ENCODE measurements around the gene PIAS4. TPM values are rescaled to one million over a fixed set of nuclear protein-coding genes. Genes with fewer than 3 reads are reported as not detected.

PIAS4 gene
- total RNA-seq, 1 donor from 2014 or later: 29.7 TPM

- DNase-seq (ENCODE audit: low spot score): no peak
- peaks cover 12% of the 10 kb centered on the region for H3K36me3 Mint-ChIP-seq (ENCODE audit: low read depth)
- H3K9me3 Mint-ChIP-seq (ENCODE audit: low read depth): no peaks in the 10 kb centered on the region
- peak overlapping the region; percentile 88 for H3K4me3 Mint-ChIP-seq (ENCODE audit: unreplicated experiment)
- peak overlapping the region; percentile 96 for H3K27ac Mint-ChIP-seq (ENCODE audit: unreplicated experiment)
- no peaks in the 10 kb centered on the region for H3K27me3 Mint-ChIP-seq (ENCODE audit: low read depth)
- H3K4me1 Mint-ChIP-seq (ENCODE audit: low read depth): peaks cover 47% of the 10 kb centered on the region
- peak; percentile 66 for TF ChIP-seq CTCF (IDR thresholded peaks at IDR 0.05)
Observed at GRCh38 chr19:3969435-3970312, 37.9 kb upstream of the PIAS4 start.

GRCh38 chr19:3970313-3970807 lies 37.2 kb upstream of the PIAS4 start:
- Mint-ChIP-seq H3K27me3 (ENCODE audit: low read depth) (no peaks in the 10 kb centered on the region), H3K27ac (ENCODE audit: unreplicated experiment) (peak overlapping the region; percentile 96), H3K36me3 (ENCODE audit: low read depth) (peaks cover 12% of the 10 kb centered on the region), H3K9me3 (ENCODE audit: low read depth) (no peaks in the 10 kb centered on the region), H3K4me3 (ENCODE audit: unreplicated experiment) (peak overlapping the region; percentile 88), H3K4me1 (ENCODE audit: low read depth) (peaks cover 44% of the 10 kb centered on the region)
- no peak for DNase-seq (ENCODE audit: low spot score)
- TF ChIP-seq CTCF (IDR thresholded peaks at IDR 0.05): no peak

GRCh38 chr19:3970808-3971598 lies 36.5 kb upstream of the PIAS4 start, which contains the start of gene DAPK3:
DAPK3 (minus strand) TSS chr19:3971099; CDS start chr19:3969735, 1,364 bp downstream.
- Mint-ChIP-seq H3K27ac (ENCODE audit: unreplicated experiment) (peak within 1 kb of the TSS; percentile 96), H3K9me3 (ENCODE audit: low read depth) (no peaks in the 10 kb centered on the region), H3K36me3 (ENCODE audit: low read depth) (peaks cover 17% of the 10 kb centered on the region), H3K4me3 (ENCODE audit: unreplicated experiment) (peak within 1 kb of the TSS; percentile 88), H3K27me3 (ENCODE audit: low read depth) (no peaks in the 10 kb centered on the region), H3K4me1 (ENCODE audit: low read depth) (peaks cover 39% of the 10 kb centered on the region)
- no peak for TF ChIP-seq CTCF (IDR thresholded peaks at IDR 0.05)
- DNase-seq (ENCODE audit: low spot score): peak; percentile 98

- no peak for TF ChIP-seq CTCF (IDR thresholded peaks at IDR 0.05)
- H3K4me3 Mint-ChIP-seq (ENCODE audit: unreplicated experiment): no peak overlapping the region
- H3K9me3 Mint-ChIP-seq (ENCODE audit: low read depth): no peaks in the 10 kb centered on the region
- peaks cover 3% of the 10 kb centered on the region for H3K4me1 Mint-ChIP-seq (ENCODE audit: low read depth)
- peaks cover 28% of the 10 kb centered on the region for H3K36me3 Mint-ChIP-seq (ENCODE audit: low read depth)
- H3K27me3 Mint-ChIP-seq (ENCODE audit: low read depth): no peaks in the 10 kb centered on the region
- DNase-seq (ENCODE audit: low spot score): no peak
- no peak overlapping the region for H3K27ac Mint-ChIP-seq (ENCODE audit: unreplicated experiment)
Observed at GRCh38 chr19:3975144-3975543, 32.4 kb upstream of the PIAS4 start.

GRCh38 chr19:3975637-3976087 lies 31.9 kb upstream of the PIAS4 start:
- H3K36me3 Mint-ChIP-seq (ENCODE audit: low read depth): peaks cover 30% of the 10 kb centered on the region
- no peaks in the 10 kb centered on the region for H3K9me3 Mint-ChIP-seq (ENCODE audit: low read depth)
- H3K4me3 Mint-ChIP-seq (ENCODE audit: unreplicated experiment): no peak overlapping the region
- no peak for DNase-seq (ENCODE audit: low spot score)
- H3K27ac Mint-ChIP-seq (ENCODE audit: unreplicated experiment): peak overlapping the region; percentile 51
- TF ChIP-seq CTCF (IDR thresholded peaks at IDR 0.05): no peak
- H3K27me3 Mint-ChIP-seq (ENCODE audit: low read depth): no peaks in the 10 kb centered on the region
- H3K4me1 Mint-ChIP-seq (ENCODE audit: low read depth): peaks cover 3% of the 10 kb centered on the region

Data from chondrocyte (in vitro differentiated cells).